ENCODE data around the gene MYO3B.

The MYO3B gene

GRCh38 chr2:170261566-170261965, 83.6 kb downstream of the MYO3B start:
- TF ChIP-seq GATA2 (IDR thresholded peaks at IDR 0.05; ENCODE audit: low read depth, low read length) (no peak), GATA3 (IDR thresholded peaks at IDR 0.05; ENCODE audit: low read depth, low read length) (no peak)

- TF ChIP-seq GATA2 (IDR thresholded peaks at IDR 0.05; ENCODE audit: low read depth, low read length) (no peak), GATA3 (IDR thresholded peaks at IDR 0.05; ENCODE audit: low read depth, low read length) (no peak)
These were observed 84.4 kb downstream of the MYO3B start for GRCh38 chr2:170262343-170262742.

- no peak for TF ChIP-seq GATA3 (IDR thresholded peaks at IDR 0.05; ENCODE audit: low read depth, low read length)
- TF ChIP-seq GATA2 (IDR thresholded peaks at IDR 0.05; ENCODE audit: low read depth, low read length), result no peak
These were observed 84.9 kb downstream of the MYO3B start for GRCh38 chr2:170262806-170263205.

- TF ChIP-seq GATA2 (IDR thresholded peaks at IDR 0.05; ENCODE audit: low read depth, low read length), result no peak
- no peak for TF ChIP-seq GATA3 (IDR thresholded peaks at IDR 0.05; ENCODE audit: low read depth, low read length)
These were observed 86.5 kb downstream of the MYO3B start for GRCh38 chr2:170264522-170264860.

GRCh38 chr2:170264865-170265264, 86.9 kb downstream of the MYO3B start:
- TF ChIP-seq GATA2 (IDR thresholded peaks at IDR 0.05; ENCODE audit: low read depth, low read length), result no peak
- no peak for TF ChIP-seq GATA3 (IDR thresholded peaks at IDR 0.05; ENCODE audit: low read depth, low read length)

GRCh38 chr2:170265321-170265720, 87.4 kb downstream of the MYO3B start:
- TF ChIP-seq GATA3 (IDR thresholded peaks at IDR 0.05; ENCODE audit: low read depth, low read length), result no peak
- TF ChIP-seq GATA2 (IDR thresholded peaks at IDR 0.05; ENCODE audit: low read depth, low read length), result peak; percentile 79

GRCh38 chr2:170266358-170266757, 88.4 kb downstream of the MYO3B start:
- TF ChIP-seq GATA2 (IDR thresholded peaks at IDR 0.05; ENCODE audit: low read depth, low read length) (no peak), GATA3 (IDR thresholded peaks at IDR 0.05; ENCODE audit: low read depth, low read length) (no peak)

- TF ChIP-seq GATA2 (IDR thresholded peaks at IDR 0.05; ENCODE audit: low read depth, low read length) (no peak), GATA3 (IDR thresholded peaks at IDR 0.05; ENCODE audit: low read depth, low read length) (no peak)
These were observed 89.1 kb downstream of the MYO3B start for GRCh38 chr2:170267071-170267470.

GRCh38 chr2:170270278-170270864, 92.4 kb downstream of the MYO3B start:
- no peak for TF ChIP-seq GATA2 (IDR thresholded peaks at IDR 0.05; ENCODE audit: low read depth, low read length)
- no peak for TF ChIP-seq GATA3 (IDR thresholded peaks at IDR 0.05; ENCODE audit: low read depth, low read length)

GRCh38 chr2:170271340-170271739, 93.4 kb downstream of the MYO3B start:
- TF ChIP-seq GATA2 (IDR thresholded peaks at IDR 0.05; ENCODE audit: low read depth, low read length) (no peak), GATA3 (IDR thresholded peaks at IDR 0.05; ENCODE audit: low read depth, low read length) (no peak)

GRCh38 chr2:170276056-170276455, 98.1 kb downstream of the MYO3B start:
- no peak for TF ChIP-seq GATA3 (IDR thresholded peaks at IDR 0.05; ENCODE audit: low read depth, low read length)
- TF ChIP-seq GATA2 (IDR thresholded peaks at IDR 0.05; ENCODE audit: low read depth, low read length), result no peak

- TF ChIP-seq GATA3 (IDR thresholded peaks at IDR 0.05; ENCODE audit: low read depth, low read length) (no peak), GATA2 (IDR thresholded peaks at IDR 0.05; ENCODE audit: low read depth, low read length) (no peak)
These were observed 99.1 kb downstream of the MYO3B start for GRCh38 chr2:170276925-170277629.

GRCh38 chr2:170277951-170278350, 100.0 kb downstream of the MYO3B start:
- TF ChIP-seq GATA2 (IDR thresholded peaks at IDR 0.05; ENCODE audit: low read depth, low read length), result no peak
- no peak for TF ChIP-seq GATA3 (IDR thresholded peaks at IDR 0.05; ENCODE audit: low read depth, low read length)

- TF ChIP-seq GATA3 (IDR thresholded peaks at IDR 0.05; ENCODE audit: low read depth, low read length), result no peak
- TF ChIP-seq GATA2 (IDR thresholded peaks at IDR 0.05; ENCODE audit: low read depth, low read length), result no peak
These were observed 104.9 kb downstream of the MYO3B start for GRCh38 chr2:170282851-170283250.

- no peak for TF ChIP-seq GATA3 (IDR thresholded peaks at IDR 0.05; ENCODE audit: low read depth, low read length)
- no peak for TF ChIP-seq GATA2 (IDR thresholded peaks at IDR 0.05; ENCODE audit: low read depth, low read length)
These were observed 106.3 kb downstream of the MYO3B start for GRCh38 chr2:170284205-170284604.
